HG02943 (cell line): ENCODE measurements around the gene FADD.
"Not testable (repeated sequence)": the region's sequence is repeated elsewhere in the genome, so short reads cannot be mapped to it uniquely, and the experiment has no call there.

Experiments used
- ATAC-seq: cut with Tn5 transposase; IDR thresholded peaks from one replicate; pipeline ENCODE4 v1.9.1; 2021; ENCODE audit warnings: mild to moderate bottlenecking, low read depth, moderate library complexity; ENCODE audit not compliant: unreplicated experiment

Gene FADD

GRCh38 chr11:70201882-70202861 is 924 bp upstream of the FADD start:
- ATAC-seq = no peak

DNA sequence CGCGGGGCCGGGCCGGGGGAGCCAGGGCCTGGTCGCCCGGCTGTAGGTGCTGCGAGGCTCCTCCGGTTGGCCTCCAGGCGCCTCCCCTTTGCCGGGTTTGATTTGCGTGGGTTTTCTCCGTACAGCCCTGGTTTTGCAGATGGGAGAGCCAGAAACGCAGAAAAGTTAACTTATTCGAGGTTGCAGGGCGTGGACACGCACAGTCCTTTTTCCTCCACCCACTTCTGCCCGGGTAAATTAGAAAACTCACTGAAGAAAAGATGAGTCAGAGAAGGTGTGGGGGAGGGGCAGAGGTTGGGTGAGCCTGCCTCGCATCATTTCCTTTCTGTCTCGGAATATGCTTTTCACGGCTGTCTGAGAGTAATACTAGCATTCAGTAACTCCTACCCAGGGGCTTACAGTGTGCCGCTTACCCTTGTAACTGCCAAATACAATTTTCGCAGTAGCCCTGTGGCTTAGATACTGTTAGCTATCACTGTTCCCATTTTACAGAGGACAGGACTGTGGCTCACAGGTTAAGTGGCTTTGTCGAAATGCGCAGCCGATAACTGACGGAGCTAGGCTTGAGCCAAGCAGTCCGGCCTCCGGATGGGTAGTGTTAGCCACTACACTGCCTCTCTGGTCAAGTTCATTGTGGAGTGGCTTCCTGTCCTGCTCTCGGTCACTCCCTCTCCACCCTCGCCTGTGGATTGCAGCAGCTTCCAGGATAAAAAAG is 812 bp downstream of the FADD start:
- ATAC-seq = peak; percentile 26

DNA sequence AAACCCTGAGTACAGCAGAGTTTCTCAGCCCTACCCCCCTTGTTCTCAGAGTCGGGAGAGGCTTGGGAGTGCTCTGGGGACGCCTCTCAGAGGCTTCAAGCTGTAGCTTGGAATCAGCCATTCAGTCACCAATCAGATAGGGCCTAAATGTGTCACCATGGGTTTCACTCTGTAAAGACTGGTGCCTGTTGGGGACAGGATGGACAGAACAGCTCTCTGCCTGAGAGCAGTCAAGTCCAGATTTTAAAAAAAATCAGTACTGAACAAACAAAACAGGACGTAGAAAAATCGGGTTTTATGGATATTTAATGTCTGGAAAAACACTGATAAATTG is 1.3 kb downstream of the FADD start:
- ATAC-seq = no peak

DNA sequence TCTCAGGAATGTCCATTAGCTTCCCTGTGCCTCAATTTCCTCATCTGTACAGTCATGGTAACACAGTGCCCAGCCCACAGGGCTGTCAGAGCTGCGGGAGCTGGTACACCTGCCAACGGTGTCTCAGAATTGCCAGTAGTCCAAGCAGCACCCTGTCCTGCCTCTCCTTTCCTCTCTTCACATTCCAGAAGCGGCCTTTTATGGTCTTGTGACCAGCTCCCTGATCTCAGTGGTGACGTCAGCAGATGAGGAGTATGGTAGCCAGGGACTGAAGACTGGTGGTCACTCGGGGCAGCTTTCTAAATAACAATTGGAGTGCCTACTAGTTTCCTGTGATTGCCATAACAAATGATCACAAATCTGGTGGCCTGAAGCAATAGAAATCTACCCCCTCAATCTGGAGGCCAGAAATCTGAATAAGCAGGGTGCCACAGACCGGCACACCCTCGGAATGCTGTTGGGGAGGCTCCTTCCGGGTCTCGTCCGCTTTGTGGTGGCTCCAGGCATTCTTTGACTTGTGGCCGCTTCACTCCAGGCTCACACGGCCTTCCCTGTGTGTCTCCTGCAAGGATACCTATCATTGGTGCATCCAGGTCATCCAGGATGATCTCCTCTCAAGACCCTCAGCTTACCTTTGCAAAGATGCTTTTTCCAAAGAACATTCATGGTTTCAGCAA is 2.1 kb downstream of the FADD start:
- no peak for ATAC-seq

- ATAC-seq = no peak
Observed at GRCh38 chr11:70205766-70206165, 2.7 kb downstream of the FADD start.

- no peak for ATAC-seq
Observed at GRCh38 chr11:70206226-70206981, 3.3 kb downstream of the FADD start.

DNA sequence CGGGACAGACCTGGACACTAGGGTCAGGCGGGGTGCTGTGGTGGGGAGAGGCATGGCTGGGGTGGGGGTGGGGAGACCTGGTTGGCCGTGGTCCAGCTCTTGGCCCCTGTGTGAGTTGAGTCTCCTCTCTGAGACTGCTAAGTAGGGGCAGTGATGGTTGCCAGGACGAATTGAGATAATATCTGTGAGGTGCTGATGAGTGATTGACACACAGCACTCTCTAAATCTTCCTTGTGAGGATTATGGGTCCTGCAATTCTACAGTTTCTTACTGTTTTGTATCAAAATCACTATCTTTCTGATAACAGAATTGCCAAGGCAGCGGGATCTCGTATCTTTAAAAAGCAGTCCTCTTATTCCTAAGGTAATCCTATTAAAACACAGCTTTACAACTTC is 3.9 kb downstream of the FADD start:
- ATAC-seq = no peak

GRCh38 chr11:70207531-70208131 is 4.5 kb downstream of the FADD start:
- no peak for ATAC-seq

DNA sequence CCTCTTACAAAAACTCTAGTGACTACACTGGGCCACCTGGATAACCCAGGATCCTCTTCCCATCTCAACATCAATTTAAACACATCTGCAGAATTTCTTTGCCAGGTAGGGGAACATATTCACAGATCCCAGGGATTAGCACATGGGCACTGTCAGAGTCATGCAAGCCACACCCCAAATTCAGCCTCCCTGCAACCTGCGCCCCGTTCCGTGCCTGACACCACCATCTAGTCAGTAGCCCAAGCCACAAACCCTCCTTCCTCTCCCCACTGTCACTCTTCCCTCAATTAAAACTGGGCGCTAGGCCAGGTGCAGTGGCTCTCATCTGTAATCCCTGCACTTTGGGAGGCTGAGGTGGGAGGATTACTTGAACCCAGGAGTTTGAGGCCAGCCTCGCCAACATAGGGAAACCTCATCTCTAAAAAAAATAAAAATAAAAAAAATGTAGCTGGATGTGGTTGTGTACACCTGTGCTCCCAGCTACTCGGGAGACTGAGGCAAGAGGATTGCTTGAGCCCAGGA is 6.4 kb downstream of the FADD start:
- no peak for ATAC-seq

GRCh38 chr11:70210051-70210501 is 7.0 kb downstream of the FADD start:
- no peak for ATAC-seq

GRCh38 chr11:70210530-70210929 is 7.4 kb downstream of the FADD start:
- ATAC-seq = no peak

GRCh38 chr11:70212227-70212811 is 9.2 kb downstream of the FADD start:
- ATAC-seq = no peak

- ATAC-seq = not testable (repeated sequence)
Observed at GRCh38 chr11:70217388-70217787, 14.3 kb downstream of the FADD start.

DNA sequence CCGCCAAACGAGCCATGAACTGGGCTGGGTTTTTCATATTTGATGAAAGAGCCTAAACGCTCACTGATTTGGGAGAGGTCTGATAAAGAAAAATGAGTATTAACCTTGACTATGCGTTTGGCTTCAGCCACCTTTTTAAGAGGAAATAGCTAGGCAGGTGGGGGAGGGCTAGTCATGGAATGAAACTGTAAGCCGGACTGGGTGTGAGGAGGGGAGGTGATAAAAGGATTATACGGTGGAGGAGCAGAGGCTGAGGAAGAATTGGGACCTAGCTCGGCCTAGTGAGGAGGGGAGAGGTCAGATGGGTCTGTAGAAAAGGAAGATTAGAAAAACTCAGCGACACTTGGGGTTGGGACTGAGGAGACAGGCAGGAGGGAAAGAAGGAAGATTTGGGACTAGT is 15.0 kb downstream of the FADD start:
- ATAC-seq = not testable (repeated sequence)

DNA sequence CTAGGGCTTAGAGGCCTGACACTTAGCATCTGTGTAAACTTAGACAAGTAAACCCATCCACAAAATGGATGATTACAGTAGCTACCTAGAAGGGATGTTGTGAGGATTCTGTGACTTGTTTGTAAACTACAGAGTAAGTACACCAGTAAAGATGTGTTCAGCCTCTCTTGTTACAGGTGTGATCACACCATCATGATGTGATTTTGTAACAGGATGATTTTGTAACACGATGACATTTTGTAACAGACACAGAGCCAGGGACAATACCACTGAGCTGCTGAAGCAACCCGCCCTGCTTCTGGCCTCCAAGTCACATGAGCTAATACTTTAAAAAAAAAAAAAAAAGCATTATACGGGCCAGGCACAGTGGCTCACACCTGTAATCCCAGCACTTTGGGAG is 17.0 kb downstream of the FADD start:
- ATAC-seq = no peak

DNA sequence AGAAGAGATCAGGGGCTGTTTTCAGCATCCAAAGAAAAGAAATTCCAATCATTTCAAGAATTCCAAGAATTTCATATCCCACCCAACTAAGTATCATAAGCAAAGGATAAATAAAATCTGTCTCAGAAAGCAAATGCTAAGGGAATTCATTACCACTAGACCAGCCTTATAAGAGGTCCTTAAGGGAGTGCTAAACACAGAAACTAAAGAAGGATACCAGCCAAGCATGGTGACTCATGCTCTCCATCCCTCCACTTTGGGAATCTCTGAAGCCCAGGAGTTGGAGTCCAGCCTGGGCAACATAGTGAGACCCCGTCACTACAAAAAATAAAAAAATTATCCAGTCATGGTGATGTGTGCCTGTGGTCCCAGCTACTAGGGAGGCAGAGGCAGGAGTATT is 17.8 kb downstream of the FADD start:
- no peak for ATAC-seq

DNA sequence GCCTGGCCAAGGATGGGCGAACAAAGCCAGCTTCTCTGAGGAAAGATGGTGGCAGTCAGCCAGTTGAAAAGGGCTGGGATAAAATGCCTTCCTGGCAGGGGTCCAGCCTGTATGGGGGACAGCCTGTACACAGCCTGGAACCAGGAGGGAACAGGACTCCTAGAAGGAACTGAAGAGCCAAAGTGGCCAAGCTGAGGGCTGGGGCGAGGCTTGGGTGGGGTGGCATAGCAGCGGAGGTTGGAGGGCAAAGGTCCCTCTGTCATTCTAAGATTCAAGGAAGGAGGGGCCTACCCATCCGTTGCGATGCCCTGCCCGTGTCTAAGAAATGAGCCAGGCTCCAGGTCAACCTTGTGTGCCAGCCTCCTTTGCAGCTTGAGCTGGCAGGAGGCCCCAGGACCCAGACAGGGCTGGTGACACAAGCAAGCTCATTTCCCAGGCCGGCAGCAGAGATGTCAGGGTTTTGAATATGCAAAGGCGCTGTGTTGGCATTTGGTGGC is 22.6 kb downstream of the FADD start:
- no peak for ATAC-seq

DNA sequence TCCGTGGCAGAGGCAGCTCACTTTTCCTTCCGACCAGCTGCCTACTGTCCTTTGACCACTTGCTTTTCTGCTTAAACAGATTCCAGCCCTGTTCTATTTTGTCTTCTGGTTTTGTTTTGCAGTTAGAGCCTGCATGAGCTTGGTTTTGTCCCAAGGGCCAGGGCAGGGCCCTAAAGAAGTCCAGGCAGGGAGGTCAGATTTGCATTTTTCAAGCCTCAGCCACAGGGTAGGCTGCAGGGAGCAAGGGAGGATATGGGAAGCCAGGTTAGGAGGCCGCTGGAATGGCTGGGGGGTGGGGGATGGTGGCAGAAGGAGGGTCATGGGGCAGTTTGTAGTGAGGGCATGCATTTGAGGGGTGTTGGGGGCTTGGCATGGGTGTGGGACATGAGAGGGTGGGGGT is 23.1 kb downstream of the FADD start:
- ATAC-seq = no peak

DNA sequence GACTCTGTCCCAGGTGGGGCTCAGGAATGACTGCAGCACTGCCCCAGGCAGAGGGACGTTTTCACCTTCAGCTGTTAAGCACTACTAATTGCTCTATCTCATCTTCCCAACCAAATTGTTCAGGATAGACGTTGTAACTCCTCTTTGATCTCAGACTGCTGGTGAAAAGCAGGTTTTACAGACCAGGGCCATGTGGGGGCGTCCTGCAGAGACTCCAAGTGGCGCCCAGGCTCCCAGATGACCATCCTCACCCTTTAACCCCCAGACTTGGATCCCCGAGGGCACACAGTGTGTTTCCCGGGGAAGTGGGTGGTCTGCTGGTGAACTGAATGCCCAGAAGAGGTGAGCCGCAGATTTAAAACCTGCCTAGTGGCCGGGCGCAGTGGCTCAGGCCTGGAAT is 23.9 kb downstream of the FADD start:
- ATAC-seq = no peak
